Mammary epithelial cell (primary cell): ENCODE results near the gene HSBP1L1.

Source experiments
- EZH2 ChIP-seq: IDR thresholded peaks from 2 replicates; pipeline ENCODE4 v1.6.1; 2012; ENCODE audit warnings: low read length, inconsistent platforms, borderline replicate concordance
- TF ChIP-seq, protein P1 (sequence below), 2 donors: IDR thresholded peaks in 1 of 2; conservative IDR thresholded peaks in 1 of 2; 2 replicates each; pipeline ENCODE4 v1.5.1; 2011 to 2012; ENCODE audit warnings: inconsistent platforms in 2 of 2, low read length in 2 of 2, mild to moderate bottlenecking in 2 of 2, control low read depth in 1 of 2, low read depth in 1 of 2; ENCODE audit not compliant: insufficient read depth in 1 of 2; ENCODE audit errors: extremely low read depth in 1 of 2

DNA sequence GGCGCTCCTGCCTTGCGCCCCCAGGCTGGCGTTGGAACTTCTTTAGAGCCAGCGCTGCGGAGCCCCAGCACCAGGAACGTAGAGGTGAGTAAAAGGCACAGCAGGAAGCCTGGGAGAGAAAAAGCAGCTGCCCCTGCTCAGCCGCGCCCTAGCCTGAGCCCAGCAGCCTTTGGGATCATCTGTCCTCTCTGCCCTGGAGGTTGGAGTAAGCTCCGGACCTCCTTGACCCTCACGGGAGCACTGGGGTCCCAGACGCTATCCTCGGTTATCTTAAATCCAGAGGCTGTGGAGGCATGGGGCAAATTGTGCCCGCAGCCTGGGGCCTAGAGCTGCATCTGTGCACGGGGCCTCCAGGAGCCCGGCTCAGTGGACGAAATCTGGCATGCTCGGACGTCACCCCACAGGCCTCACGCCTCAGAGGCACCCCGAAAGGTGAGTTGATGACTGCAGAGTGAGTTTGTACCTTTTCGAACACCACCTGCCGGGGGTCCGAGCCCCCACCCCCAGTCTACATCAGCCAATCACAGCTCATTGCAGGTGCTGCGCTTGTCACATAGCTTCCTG is 11.4 kb upstream of the HSBP1L1 start:
- TF ChIP-seq, protein P1, sequence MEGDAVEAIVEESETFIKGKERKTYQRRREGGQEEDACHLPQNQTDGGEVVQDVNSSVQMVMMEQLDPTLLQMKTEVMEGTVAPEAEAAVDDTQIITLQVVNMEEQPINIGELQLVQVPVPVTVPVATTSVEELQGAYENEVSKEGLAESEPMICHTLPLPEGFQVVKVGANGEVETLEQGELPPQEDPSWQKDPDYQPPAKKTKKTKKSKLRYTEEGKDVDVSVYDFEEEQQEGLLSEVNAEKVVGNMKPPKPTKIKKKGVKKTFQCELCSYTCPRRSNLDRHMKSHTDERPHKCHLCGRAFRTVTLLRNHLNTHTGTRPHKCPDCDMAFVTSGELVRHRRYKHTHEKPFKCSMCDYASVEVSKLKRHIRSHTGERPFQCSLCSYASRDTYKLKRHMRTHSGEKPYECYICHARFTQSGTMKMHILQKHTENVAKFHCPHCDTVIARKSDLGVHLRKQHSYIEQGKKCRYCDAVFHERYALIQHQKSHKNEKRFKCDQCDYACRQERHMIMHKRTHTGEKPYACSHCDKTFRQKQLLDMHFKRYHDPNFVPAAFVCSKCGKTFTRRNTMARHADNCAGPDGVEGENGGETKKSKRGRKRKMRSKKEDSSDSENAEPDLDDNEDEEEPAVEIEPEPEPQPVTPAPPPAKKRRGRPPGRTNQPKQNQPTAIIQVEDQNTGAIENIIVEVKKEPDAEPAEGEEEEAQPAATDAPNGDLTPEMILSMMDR (conservative IDR thresholded peaks at IDR 0.05 in 1 of 2, IDR thresholded peaks at IDR 0.05 in 1 of 2; ENCODE audit: extremely low read depth in 1 of 2, insufficient read depth in 1 of 2, low read depth in 1 of 2, low read length in 2 of 2) = no peak
- TF ChIP-seq EZH2 = no peak
